KMS-11 (cell line): Measurements from ENCODE around the gene ADORA1.

Experiments used
- H2AFZ ChIP-seq: fragments of 200-600 bp; sonication (generic); 2 replicates; pipeline ENCODE4 v1.6.1; 2016; ENCODE audit warnings: antibody characterized with exemption, mixed run types, low read depth
- H3K27ac ChIP-seq: fragments of 200-600 bp; sonication (generic); 2 replicates; pipeline ENCODE4 v1.6.1; 2016; ENCODE audit warnings: mild to moderate bottlenecking, mixed run types
- H3K27me3 ChIP-seq: fragments of 200-600 bp; sonication (generic); 2 replicates; pipeline ENCODE4 v1.6.1; 2017; ENCODE audit warnings: mild to moderate bottlenecking, low read depth, mixed run types, moderate library complexity; ENCODE audit not compliant: insufficient read depth
- H3K36me3 ChIP-seq: fragments of 200-600 bp; sonication (generic); 2 replicates; pipeline ENCODE4 v1.6.1; 2017; ENCODE audit warnings: mild to moderate bottlenecking, mixed run types; ENCODE audit not compliant: insufficient read depth
- H3K4me1 ChIP-seq: fragments of 200-600 bp; sonication (generic); 2 replicates; pipeline ENCODE4 v1.6.1; 2016; ENCODE audit warnings: mild to moderate bottlenecking, low read depth, mixed run types; ENCODE audit not compliant: poor library complexity, severe bottlenecking
- H3K4me2 ChIP-seq: fragments of 200-600 bp; sonication (generic); 2 replicates; pipeline ENCODE4 v1.7.0; 2016; ENCODE audit warnings: mild to moderate bottlenecking, mixed run types
- H3K4me3 ChIP-seq: fragments of 200-600 bp; sonication (generic); IDR thresholded peaks from 2 replicates; pipeline ENCODE4 v1.6.1; 2017; ENCODE audit warnings: low read depth, low read length, mixed read lengths; ENCODE audit not compliant: insufficient read depth
- H3K79me2 ChIP-seq: fragments of 200-600 bp; sonication (generic); 2 replicates; pipeline ENCODE4 v1.6.1; 2016; ENCODE audit warnings: low read depth, mixed run types; ENCODE audit not compliant: insufficient read depth
- H3K9ac ChIP-seq: fragments of 200-600 bp; sonication (generic); 2 replicates; pipeline ENCODE4 v1.6.1; 2016; ENCODE audit warnings: mild to moderate bottlenecking, mixed run types
- H4K20me1 ChIP-seq: fragments of 200-600 bp; sonication (generic); 2 replicates; pipeline ENCODE4 v1.6.1; 2016; ENCODE audit warnings: mild to moderate bottlenecking, mixed run types; ENCODE audit not compliant: insufficient read depth
- TF ChIP-seq, protein P1 (sequence below): fragments of 200-600 bp; sonication (generic); conservative IDR thresholded peaks from 2 replicates; pipeline ENCODE4 v1.6.1; 2017; ENCODE audit warnings: low read depth, mild to moderate bottlenecking, antibody characterized with exemption, low read length, moderate library complexity, mixed read lengths

The ADORA1 gene

DNA sequence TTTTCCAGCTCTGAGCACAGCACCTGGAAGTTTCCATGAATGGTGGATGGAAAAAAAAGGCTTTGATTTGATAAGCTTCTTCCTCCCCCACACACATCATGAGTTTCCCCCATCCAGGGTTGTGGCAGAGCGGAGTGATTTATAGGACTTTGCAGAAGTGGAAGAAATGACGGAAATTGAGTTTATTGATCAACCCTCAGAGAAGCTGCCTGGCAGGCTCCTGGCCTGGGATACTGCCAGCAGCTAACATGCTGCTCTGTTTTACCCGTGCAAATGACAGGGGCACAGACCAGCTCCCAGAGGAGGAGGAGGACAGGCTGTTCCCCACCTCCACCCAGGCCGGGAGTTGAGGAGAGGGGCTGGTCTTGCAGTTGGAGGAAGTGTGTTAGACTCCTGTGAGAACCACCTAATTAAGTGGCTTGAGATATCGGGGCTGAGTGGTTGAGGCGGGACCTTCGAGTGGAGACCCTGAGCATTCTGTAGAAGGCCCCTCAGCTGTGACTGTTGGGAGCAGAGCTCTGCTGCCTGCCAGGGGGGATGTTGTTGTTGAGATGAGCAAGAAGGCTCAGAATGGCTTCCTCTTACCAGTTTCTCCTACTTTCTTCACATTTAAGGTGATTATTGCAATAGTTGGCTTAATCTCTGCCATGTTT is 21.8 kb downstream of the ADORA1 start:
- Histone ChIP-seq H3K27me3 (peaks cover 11% of the 10 kb centered on the region; the same call in 1 of the 2 replicates), H3K9ac (no peak overlapping the region), H3K27ac (no peak overlapping the region), H3K36me3 (no peaks in the 10 kb centered on the region), H3K79me2 (no peaks in the 10 kb centered on the region), H3K4me3 (no peak overlapping the region), H4K20me1 (no peaks in the 10 kb centered on the region), H3K4me2 (no peak overlapping the region), H3K4me1 (no peaks in the 10 kb centered on the region), H2AFZ (no peak overlapping the region)
- TF ChIP-seq, protein P1, sequence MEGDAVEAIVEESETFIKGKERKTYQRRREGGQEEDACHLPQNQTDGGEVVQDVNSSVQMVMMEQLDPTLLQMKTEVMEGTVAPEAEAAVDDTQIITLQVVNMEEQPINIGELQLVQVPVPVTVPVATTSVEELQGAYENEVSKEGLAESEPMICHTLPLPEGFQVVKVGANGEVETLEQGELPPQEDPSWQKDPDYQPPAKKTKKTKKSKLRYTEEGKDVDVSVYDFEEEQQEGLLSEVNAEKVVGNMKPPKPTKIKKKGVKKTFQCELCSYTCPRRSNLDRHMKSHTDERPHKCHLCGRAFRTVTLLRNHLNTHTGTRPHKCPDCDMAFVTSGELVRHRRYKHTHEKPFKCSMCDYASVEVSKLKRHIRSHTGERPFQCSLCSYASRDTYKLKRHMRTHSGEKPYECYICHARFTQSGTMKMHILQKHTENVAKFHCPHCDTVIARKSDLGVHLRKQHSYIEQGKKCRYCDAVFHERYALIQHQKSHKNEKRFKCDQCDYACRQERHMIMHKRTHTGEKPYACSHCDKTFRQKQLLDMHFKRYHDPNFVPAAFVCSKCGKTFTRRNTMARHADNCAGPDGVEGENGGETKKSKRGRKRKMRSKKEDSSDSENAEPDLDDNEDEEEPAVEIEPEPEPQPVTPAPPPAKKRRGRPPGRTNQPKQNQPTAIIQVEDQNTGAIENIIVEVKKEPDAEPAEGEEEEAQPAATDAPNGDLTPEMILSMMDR: no peak

DNA sequence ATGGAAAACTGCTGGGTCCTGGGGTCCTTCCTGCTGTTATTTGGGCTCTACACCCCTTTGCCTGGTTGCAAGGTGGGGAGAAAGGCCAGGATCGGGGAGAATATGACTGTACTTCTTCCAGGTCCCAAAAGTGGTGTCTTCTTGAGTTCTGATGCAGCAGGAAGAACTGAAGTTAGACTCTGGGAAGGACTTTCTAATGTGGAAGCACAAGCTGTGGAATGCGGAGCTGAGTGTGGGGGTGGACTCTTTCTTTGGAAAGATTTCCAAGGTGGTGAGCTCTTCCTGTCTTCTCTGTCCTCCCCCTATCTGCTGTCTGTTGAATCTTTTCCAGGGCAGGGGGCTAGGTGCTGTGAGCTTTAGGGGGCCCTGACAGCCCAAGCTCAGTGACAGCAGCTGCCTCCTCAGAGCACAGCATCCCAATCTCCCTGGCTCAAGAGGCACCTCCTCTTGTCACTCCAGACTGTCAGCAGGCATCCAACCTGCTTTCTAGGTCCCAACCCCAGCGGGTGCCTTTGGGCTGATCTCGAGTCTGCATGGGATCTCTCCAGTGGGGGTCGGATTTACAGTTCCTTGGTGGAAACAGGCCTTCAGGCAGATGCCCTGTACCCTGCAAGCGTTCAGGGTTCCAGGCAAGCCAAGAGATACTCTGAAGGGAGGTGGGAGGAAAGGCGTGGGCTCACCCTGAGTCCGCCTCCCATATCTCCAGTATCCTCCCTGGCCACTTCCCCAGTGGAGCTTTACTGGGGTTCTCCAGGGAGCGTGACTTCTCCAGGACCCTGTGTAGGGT is 23.2 kb downstream of the ADORA1 start:
- Histone ChIP-seq H4K20me1 (no peaks in the 10 kb centered on the region), H3K27me3 (peaks cover 11% of the 10 kb centered on the region; the same call in 1 of the 2 replicates), H3K9ac (no peak overlapping the region), H3K36me3 (no peaks in the 10 kb centered on the region), H3K4me2 (no peak overlapping the region), H3K4me3 (no peak overlapping the region), H3K27ac (no peak overlapping the region), H3K79me2 (no peaks in the 10 kb centered on the region), H2AFZ (no peak overlapping the region), H3K4me1 (no peaks in the 10 kb centered on the region)
- TF ChIP-seq, protein P1: no peak

DNA sequence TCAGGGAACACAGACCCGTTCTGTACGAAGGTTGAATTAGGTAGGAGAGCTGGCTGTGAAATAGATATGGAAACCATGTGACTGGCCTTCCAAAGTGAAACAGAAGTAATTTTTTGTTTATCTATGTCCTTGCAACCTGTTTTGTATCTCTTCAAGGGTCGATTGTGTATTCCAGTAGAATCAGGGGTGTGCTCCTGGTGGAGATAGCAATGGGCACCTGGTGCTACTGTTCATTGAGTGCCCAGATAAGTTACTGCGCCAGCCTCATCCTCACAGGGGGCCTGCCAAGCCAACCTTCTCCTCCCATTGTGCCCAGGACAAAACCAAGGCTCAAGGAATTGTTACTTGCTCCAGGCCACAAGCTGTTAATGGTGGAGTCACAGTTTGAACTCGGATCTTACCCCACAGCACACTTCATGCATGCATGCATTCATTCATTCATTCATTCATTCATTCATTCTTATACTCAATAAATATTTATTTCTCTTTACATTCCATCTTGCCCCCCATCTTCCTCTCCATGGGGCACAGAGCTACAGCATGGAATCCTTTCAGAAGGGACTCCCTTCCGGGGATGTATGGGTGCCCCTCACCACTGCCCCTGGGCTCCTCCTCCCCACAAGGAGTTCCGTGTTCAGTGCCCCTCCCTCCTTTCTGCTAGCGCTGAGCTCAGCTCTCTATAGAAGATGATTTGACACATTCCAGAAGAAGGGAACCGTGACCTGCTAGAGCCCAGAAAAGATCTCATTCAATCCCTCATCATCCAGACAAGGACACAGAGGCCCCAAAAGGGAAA is 24.0 kb downstream of the ADORA1 start:
- no peaks in the 10 kb centered on the region for H3K79me2 ChIP-seq
- H3K27ac ChIP-seq: no peak overlapping the region
- H3K36me3 ChIP-seq: no peaks in the 10 kb centered on the region
- H3K27me3 ChIP-seq: peaks cover 11% of the 10 kb centered on the region; the same call in 1 of the 2 replicates
- H2AFZ ChIP-seq: no peak overlapping the region
- TF ChIP-seq, protein P1: no peak
- H3K9ac ChIP-seq: no peak overlapping the region
- H3K4me3 ChIP-seq: no peak overlapping the region
- H3K4me1 ChIP-seq: no peaks in the 10 kb centered on the region
- H3K4me2 ChIP-seq: no peak overlapping the region
- no peaks in the 10 kb centered on the region for H4K20me1 ChIP-seq

DNA sequence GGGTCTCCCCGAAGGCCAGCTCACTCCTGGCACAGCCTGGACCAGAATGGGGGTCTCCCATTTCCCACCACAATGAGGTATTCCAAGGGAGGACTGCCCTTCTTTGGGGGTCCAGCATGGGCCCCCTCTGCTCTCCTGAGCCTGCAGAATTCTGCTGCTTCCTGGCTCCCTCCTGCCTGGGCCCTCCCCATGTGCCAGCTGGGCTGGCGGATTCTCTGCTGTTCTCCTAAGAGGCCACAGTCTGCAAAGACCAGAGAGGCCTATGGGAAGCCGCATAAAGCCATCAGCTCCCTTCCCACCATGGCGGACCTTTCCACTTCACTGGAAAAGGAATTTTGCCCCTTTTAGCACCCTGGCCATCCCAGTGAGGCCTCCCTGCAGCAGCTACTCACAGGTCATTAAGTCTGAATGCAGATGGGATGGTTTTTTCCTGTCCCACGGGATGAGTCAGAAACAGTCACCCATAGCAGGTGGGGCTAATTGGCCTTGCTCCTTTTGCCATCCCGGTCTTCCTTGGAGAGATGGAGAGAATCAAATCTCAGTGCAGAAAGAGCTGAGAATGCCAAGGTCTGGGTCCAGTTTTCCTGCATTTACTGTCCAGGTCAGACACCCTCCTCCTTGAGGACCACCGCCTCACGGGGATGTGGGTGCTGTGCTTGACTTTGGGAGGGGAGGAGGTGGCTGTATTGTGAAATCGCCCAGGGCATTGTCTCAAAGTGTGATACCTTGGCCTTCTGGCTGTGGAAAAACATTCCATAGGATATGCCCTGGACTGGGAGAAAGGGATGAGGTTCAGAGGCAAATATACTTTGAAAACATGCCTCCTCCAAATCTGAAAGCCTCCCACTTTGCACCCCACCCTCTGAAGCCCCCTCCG is 24.9 kb downstream of the ADORA1 start:
- Histone ChIP-seq H3K36me3 (no peaks in the 10 kb centered on the region), H3K9ac (no peak overlapping the region), H3K4me3 (no peak overlapping the region), H3K4me2 (no peak overlapping the region), H2AFZ (no peak overlapping the region), H4K20me1 (no peaks in the 10 kb centered on the region), H3K27ac (no peak overlapping the region), H3K79me2 (no peaks in the 10 kb centered on the region), H3K27me3 (peaks cover 11% of the 10 kb centered on the region; the same call in 1 of the 2 replicates), H3K4me1 (no peaks in the 10 kb centered on the region)
- TF ChIP-seq, protein P1: no peak
